ENCODE measurements around the gene USH2A.
"Not testable (repeated sequence)": the region's sequence is repeated elsewhere in the genome, so short reads cannot be mapped to it uniquely, and the experiment has no call there.

The USH2A gene

GRCh38 chr1:216049741-216050430 lies 373.4 kb downstream of the USH2A start:
- no peak for DNase-seq (ENCODE audit: low read depth, low spot score)

- no peak for DNase-seq (ENCODE audit: low read depth, low spot score)
Measured at GRCh38 chr1:216047811-216048572, 375.3 kb downstream of the USH2A start.

- DNase-seq (ENCODE audit: low read depth, low spot score), result no peak
Measured at GRCh38 chr1:216046336-216046735, 376.9 kb downstream of the USH2A start.

- DNase-seq (ENCODE audit: low read depth, low spot score), result no peak
Measured at GRCh38 chr1:216045400-216045799, 377.8 kb downstream of the USH2A start.

- DNase-seq (ENCODE audit: low read depth, low spot score), result no peak
Measured at GRCh38 chr1:216044538-216044937, 378.7 kb downstream of the USH2A start.

DNA sequence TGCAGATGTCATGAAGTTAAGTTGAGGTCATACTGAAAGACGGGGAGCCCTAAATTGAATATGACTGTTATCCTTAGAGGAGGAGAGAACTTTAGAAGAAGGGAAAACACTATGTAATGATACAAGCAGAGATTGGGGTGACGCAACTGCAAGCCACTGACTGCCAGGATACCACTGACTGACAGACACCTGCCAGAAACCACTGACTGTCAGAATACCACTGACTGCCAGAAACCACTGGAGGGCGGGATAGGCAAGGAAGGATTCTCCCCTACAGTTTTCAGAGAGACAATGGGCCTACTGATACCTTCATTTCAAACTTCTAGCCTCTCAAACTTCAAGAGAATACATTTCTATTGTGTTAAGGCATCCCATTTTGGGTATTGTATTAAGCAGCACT lies 388.7 kb downstream of the USH2A start:
- peak; percentile 31 for DNase-seq (ENCODE audit: low read depth, low spot score)

DNA sequence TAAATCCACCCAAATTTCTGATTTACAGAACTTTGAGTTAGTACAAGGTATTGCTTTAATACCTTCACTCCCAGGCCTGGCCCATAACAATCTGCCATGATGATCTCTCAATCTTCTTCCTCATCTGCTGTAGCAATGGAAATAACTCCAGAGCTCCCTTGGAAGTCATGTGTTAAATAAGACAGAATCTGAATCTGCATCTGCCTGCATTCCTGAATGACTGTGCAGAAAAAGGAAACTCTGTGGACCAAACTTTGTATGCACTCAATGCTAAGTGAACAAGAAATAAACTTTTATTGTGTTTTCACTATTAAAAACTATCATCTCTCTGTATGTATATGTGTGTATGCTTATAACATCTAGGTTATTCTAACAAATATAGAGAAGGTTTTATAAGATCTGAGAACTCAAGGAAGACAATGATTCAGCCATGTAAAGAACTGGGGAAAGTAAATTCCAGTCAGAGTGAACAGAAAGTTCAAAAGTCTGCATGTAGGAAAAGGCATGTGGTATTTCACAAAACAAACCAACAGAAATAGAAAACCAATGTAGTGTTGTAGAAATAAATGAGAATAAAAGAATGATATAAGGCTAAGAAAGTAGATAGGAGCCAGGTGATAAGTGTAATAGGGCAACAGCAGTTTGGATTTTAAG lies 390.2 kb downstream of the USH2A start:
- no peak for DNase-seq (ENCODE audit: low read depth, low spot score)

- no peak for DNase-seq (ENCODE audit: low read depth, low spot score)
Measured at GRCh38 chr1:216032284-216032683, 391.0 kb downstream of the USH2A start.

DNA sequence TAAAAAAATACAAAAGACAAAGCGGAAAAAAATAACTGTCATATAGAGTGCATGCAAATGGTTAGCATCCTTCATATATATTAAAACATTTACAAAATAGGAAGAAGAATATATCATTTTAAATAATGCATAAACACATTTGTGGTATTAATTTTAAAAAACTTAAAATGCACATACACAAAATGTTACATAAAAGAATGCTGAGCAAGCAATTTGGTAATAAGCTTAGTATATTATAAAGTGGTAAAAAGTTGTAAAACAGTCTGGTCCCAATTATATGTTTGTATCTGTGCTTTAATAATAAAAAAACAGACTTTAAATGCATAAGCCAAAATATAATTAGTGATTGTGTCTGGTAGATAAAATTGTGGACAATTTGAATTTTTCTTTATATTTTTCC lies 394.6 kb downstream of the USH2A start:
- DNase-seq (ENCODE audit: low read depth, low spot score), result no peak

DNA sequence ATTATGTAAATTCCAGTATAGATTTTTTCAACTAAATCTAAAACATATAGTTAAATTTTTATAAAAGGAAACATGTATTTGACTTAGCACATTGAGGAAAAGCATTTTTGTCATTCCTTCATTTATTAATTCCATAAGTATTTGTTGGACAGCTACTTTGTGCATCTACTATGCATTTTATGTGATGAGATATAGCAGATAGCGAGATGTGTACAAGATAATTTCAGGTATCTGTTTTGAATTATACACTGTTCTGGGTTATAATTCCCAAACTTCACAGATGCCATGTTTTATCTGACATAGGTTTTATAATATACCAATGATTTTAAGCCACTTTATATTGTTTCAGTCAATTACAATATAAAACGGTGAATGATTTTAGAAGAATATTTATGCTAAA lies 398.7 kb downstream of the USH2A start:
- DNase-seq (ENCODE audit: low read depth, low spot score), result no peak

DNA sequence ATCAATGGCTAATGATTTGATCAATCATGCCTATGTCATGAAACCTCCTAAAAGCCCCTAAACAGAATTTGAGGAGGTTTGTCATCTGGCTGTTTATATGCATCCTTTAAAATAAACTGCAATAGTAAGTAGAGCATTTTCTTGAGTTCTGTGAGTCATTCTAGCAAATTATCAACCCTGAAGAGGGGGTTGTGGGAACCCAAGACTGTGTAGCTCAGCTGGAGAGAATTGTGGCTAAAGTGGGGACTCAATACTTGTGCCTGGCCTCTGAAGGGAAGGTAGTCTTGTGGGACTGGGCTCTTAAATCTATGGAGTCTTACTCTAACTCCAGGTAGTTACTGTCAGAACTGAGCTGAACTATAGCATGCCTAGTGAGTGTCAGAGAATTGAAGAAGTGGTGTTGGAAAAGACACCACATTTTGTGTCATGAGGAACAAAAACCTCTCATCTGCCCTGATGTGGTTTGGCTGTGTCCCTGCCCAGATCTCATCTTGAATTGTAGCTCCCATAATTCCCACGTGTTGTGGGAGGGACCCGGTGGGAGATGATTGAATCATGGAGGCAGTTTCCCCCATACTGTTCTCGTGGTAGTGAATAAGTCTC lies 402.4 kb downstream of the USH2A start:
- DNase-seq (ENCODE audit: low read depth, low spot score), result no peak

- DNase-seq (ENCODE audit: low read depth, low spot score), result no peak
Measured at GRCh38 chr1:216015116-216015515, 408.1 kb downstream of the USH2A start.

- no peak for DNase-seq (ENCODE audit: low read depth, low spot score)
Measured at GRCh38 chr1:216014086-216014485, 409.2 kb downstream of the USH2A start.

GRCh38 chr1:216009456-216009855 lies 413.8 kb downstream of the USH2A start:
- DNase-seq (ENCODE audit: low read depth, low spot score), result not testable (repeated sequence)

- DNase-seq (ENCODE audit: low read depth, low spot score), result no peak
Measured at GRCh38 chr1:216005916-216006315, 417.3 kb downstream of the USH2A start.

- peak; percentile 10 for DNase-seq (ENCODE audit: low read depth, low spot score)
Measured at GRCh38 chr1:215992620-215993019, 430.6 kb downstream of the USH2A start.

- DNase-seq (ENCODE audit: low read depth, low spot score), result no peak
Measured at GRCh38 chr1:215987092-215987875, 436.0 kb downstream of the USH2A start.

- DNase-seq (ENCODE audit: low read depth, low spot score), result no peak
Measured at GRCh38 chr1:215986401-215986800, 436.8 kb downstream of the USH2A start.

DNA sequence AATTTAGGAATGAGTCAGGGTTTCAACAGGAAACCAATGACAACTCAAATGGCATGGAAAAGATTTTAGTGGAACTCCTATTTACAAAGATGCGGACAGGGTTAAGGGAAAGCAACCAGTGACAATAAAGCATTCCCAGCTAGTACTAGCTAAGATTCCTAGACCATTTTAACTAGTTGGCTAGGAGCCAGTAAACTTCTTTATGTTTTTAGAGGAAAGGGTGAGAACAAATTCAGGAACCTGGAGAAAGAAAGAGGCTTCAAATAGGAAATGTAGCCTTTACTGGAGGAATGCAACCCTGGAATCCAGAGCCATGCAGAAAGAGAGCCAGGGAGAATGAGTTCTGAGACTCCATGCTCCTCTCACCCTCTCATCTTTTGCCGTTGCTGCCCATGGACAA lies 439.6 kb downstream of the USH2A start:
- no peak for DNase-seq (ENCODE audit: low read depth, low spot score)

- DNase-seq (ENCODE audit: low read depth, low spot score), result peak; percentile 21
Measured at GRCh38 chr1:215971793-215972441, 451.3 kb downstream of the USH2A start.

DNA sequence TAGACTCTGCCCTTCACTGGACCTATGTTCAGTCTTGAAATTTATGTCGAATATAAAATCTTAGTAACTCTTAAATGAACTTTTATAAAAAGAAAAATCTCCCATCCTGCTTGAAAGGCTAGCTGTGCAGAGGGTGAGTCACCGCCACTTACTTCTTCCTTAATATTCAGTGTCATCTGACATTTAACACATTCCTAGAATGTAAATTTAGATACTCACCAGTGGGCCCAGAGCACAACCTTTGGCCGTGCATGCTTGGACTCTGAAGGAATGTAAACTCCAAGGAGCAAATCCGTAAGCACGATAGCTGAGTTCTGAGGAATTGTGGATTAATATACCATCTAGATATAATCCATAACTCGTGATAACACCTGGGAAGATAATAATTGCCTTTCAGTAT lies 452.8 kb downstream of the USH2A start:
- peak; percentile 1 for DNase-seq (ENCODE audit: low read depth, low spot score)

Data from ELF-1 (cell line).